BJ (cell line): ENCODE results near the gene STARD9. TPM values are rescaled to one million over a fixed set of nuclear protein-coding genes. Genes with fewer than 3 reads are reported as not detected.

Experiments used
- CTCF ChIA-PET: fragments of 350-600 bp; formaldehyde crosslinking; extraction: SDS; loops from one replicate; lab custom pipeline; 2021; ENCODE audit warnings: antibody characterized with exemption, inconsistent platforms; lab: Yijun Ruan, JAX
- POLR2A ChIA-PET: fragments of 300-600 bp; sonication (Branson Sonifier 250); formaldehyde crosslinking; extraction: SDS; loops from one replicate; lab custom pipeline; 2021; ENCODE audit warnings: antibody characterized with exemption; lab: Charles Lee
- DNase-seq: peaks from one replicate; pipeline ENCODE4 v3.0.0-alpha.2; 2011; ENCODE audit warnings: low read depth
- H3K27me3 ChIP-seq: 2 replicates; pipeline ENCODE4 v1.6.0; 2011; ENCODE audit warnings: low read length; ENCODE audit not compliant: control insufficient read depth, insufficient read depth
- H3K36me3 ChIP-seq: 2 replicates; pipeline ENCODE4 v1.5.1; 2011; ENCODE audit warnings: low read length; ENCODE audit not compliant: control insufficient read depth, insufficient read depth
- H3K4me3 ChIP-seq: 2 replicates; pipeline ENCODE4 v1.5.1; 2011; ENCODE audit warnings: low read depth, mild to moderate bottlenecking, control low read depth, low read length
- polyA plus RNA-seq: library from polyadenylated mRNA; depleted of rRNA; stranded (reverse); fragments of >200 nt; gene quantifications from 2 replicates; pipeline ENCODE4 v1.2.3, GENCODE V29; 2011
- TF ChIP-seq, protein P1 (sequence below): IDR thresholded peaks from 2 replicates; pipeline ENCODE4 v1.5.1; 2011; ENCODE audit warnings: low read depth, mild to moderate bottlenecking, control low read depth, inconsistent platforms, low read length, moderate library complexity; ENCODE audit not compliant: insufficient read depth

Gene STARD9
- polyA plus RNA-seq, 1 experiment: 2.3 TPM

DNA sequence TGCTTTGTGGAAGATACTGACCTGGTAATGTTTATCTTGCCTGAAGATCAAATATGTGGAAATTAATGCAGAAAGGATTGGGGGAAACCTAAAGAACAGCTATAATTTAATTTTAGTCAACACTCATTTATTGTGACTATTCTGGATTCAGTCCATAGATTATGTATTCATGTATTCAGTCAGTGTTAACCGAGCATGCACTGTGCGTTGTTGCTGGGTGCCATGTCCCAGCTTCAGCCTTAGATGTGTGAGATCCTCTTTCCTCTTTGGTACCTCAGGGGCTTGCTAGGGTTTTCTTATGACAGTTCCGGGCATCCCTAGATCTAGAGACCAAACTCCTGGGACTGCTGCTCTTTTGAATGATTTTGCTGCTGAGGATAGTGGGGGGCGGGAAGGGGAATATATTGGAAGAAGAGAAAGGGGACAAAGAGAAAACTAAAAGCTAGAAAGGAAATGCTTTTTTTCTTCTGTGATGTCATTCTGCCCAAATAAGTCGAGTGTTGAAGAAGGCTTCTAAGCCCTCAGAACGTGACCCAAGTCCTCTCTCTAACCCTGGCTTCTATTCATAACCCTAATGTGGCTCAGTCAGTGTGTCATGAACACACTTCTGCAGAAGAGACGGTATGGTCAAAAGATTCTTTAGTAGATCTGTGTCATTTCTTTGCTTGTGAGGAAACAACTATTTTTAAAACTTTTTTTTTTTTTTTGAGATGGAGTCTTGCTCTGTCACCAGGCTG is 33.5 kb downstream of the STARD9 start:
- CTCF ChIA-PET: interaction anchor here (1.6 kb wide), 1 partner anchor 13 kb away, joined by 4 read pairs; no protein-coding TSS in a partner anchor
- H3K27me3 ChIP-seq: no peaks in the 10 kb centered on the region
- H3K36me3 ChIP-seq: no peaks in the 10 kb centered on the region
- POLR2A ChIA-PET: no interaction called here
- no peak overlapping the region for H3K4me3 ChIP-seq
- TF ChIP-seq, protein P1, sequence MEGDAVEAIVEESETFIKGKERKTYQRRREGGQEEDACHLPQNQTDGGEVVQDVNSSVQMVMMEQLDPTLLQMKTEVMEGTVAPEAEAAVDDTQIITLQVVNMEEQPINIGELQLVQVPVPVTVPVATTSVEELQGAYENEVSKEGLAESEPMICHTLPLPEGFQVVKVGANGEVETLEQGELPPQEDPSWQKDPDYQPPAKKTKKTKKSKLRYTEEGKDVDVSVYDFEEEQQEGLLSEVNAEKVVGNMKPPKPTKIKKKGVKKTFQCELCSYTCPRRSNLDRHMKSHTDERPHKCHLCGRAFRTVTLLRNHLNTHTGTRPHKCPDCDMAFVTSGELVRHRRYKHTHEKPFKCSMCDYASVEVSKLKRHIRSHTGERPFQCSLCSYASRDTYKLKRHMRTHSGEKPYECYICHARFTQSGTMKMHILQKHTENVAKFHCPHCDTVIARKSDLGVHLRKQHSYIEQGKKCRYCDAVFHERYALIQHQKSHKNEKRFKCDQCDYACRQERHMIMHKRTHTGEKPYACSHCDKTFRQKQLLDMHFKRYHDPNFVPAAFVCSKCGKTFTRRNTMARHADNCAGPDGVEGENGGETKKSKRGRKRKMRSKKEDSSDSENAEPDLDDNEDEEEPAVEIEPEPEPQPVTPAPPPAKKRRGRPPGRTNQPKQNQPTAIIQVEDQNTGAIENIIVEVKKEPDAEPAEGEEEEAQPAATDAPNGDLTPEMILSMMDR: no peak
- DNase-seq: no peak

DNA sequence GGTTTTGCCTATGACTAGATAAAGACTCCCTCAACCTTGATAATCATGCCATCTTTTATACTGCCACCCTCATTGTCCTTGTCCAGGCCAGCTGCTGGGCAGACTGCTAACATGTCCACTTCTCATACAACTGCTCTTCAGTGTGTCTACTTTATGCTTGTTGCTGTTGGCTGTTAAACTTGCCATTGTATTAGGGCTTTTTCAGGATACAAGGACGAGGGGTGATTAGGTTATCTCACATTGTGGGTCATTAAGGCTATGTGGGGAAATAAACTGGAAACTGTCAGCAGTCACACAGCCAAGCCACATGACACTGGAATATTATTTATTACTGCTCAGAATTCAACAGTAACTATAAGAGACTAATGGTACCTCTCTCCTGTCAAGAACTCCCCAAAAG is 36.1 kb downstream of the STARD9 start:
- no peak overlapping the region for H3K4me3 ChIP-seq
- no peaks in the 10 kb centered on the region for H3K27me3 ChIP-seq
- no peak for DNase-seq
- ChIA-PET POLR2A (no interaction called here), CTCF (no interaction called here)
- H3K36me3 ChIP-seq: no peaks in the 10 kb centered on the region
- TF ChIP-seq, protein P1: no peak

DNA sequence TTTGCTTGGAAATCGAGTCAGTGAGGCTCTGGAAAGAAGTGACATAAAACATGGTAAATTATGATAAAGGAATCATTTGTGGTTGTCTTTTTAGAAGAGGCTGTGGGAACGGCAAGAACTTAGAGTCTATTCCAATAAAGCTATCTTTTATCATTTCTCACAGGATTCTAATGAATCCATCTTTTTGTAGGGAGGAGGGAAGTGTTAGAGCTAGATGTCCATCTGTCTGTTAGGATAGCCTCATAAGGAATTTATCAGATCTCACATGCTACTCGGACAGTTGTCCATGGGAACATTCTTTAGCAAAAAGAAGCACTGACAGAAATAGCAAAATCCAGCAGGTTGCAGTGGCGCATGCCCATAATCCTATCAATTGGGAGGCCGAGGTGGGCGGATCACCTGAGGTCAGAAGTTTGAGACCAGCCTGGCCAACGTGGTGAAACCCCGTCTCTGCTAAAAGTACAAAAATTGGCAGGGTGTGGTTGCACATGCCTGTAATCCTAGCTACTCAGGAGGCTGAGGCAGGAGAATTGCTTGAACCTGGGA is 37.0 kb downstream of the STARD9 start:
- Histone ChIP-seq H3K36me3 (no peaks in the 10 kb centered on the region), H3K4me3 (no peak overlapping the region), H3K27me3 (no peaks in the 10 kb centered on the region)
- TF ChIP-seq, protein P1: no peak
- ChIA-PET CTCF (no interaction called here), POLR2A (no interaction called here)
- no peak for DNase-seq

GRCh38 chr15:42616107-42616506 is 40.7 kb downstream of the STARD9 start:
- ChIA-PET POLR2A (no interaction called here), CTCF (interaction anchor here (0.6 to 1.3 kb wide), 3 partner anchors 11 to 76 kb away, joined by 3 to 5 read pairs (median 4); partner anchors contain the start of gene STARD9)
- H3K27me3 ChIP-seq: no peaks in the 10 kb centered on the region
- no peak for DNase-seq
- no peaks in the 10 kb centered on the region for H3K36me3 ChIP-seq
- TF ChIP-seq, protein P1: no peak
- no peak overlapping the region for H3K4me3 ChIP-seq

DNA sequence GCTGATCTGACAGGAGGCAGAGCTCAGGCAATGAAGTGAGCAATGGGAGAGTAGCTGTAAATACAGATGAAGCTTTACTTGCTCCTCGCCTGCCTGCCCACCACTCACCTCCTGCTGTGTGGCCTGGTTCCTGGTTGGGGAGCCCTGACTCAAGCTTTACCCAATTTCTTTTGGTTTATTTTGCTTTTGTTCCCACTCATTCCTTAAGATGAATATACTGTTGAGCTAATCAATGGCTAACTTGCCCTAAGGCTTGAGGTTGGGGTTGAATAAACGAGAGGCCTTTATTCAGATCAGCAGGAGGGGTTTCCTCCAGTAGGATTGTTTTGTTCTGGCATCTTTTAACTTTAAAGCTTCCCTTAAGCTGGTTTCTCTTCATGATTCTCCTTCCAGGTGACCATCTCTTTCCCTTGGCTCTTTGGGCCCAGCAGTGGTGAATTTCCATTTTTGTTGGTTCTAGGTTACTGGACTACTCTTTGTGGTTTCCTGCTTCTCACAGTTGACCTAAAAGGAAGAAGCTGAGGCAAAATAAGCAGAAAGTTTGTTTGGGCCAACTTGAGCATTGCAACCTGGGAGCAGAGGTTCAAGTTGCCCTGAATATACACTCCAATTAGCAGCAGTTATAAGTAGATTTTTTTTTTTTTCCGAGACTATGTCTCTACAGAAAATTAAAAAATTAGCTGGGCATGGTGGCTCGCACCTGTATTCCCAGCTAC is 44.4 kb downstream of the STARD9 start:
- no peak overlapping the region for H3K4me3 ChIP-seq
- POLR2A ChIA-PET: no interaction called here
- no peaks in the 10 kb centered on the region for H3K27me3 ChIP-seq
- DNase-seq: no peak
- H3K36me3 ChIP-seq: no peaks in the 10 kb centered on the region
- CTCF ChIA-PET: interaction anchor here (0.6 to 0.9 kb wide), 3 partner anchors 10 to 305 kb away, joined by 3 to 4 read pairs (median 3); partner anchors contain the start of gene STARD9
- TF ChIP-seq, protein P1: no peak
